SJCRH30 (cell line): ENCODE data around the gene SLC12A6. TPM values are rescaled to one million over a fixed set of nuclear protein-coding genes. Genes with fewer than 3 reads are reported as not detected.
"Not testable (repeated sequence)": the region's sequence is repeated elsewhere in the genome, so short reads cannot be mapped to it uniquely, and the experiment has no call there.

Source experiments
- DNase-seq, 2 experiments: peaks; one replicate each; pipeline ENCODE4 v3.0.0-alpha.2; 2015 to 2020
- H3K27ac ChIP-seq: fragments of 250-450 bp; sonication (Bioruptor Pico); 2 replicates; pipeline ENCODE4 v1.5.1; 2020; ENCODE audit warnings: mild to moderate bottlenecking, moderate library complexity
- H3K27me3 ChIP-seq: fragments of 250-450 bp; sonication (Bioruptor Pico); 2 replicates; pipeline ENCODE4 v1.5.1; 2020; ENCODE audit warnings: mild to moderate bottlenecking, moderate library complexity
- H3K36me3 ChIP-seq: fragments of 250-450 bp; sonication (Bioruptor Pico); 2 replicates; pipeline ENCODE4 v1.5.1; 2020; ENCODE audit warnings: mild to moderate bottlenecking, moderate library complexity
- H3K4me1 ChIP-seq: fragments of 250-450 bp; sonication (Bioruptor Pico); 2 replicates; pipeline ENCODE4 v1.5.1; 2020; ENCODE audit warnings: mild to moderate bottlenecking, moderate library complexity
- H3K4me3 ChIP-seq: fragments of 250-450 bp; sonication (Bioruptor Pico); 2 replicates; pipeline ENCODE4 v1.5.1; 2020; ENCODE audit warnings: mild to moderate bottlenecking, moderate library complexity
- H3K9me3 ChIP-seq: fragments of 250-450 bp; sonication (Bioruptor Pico); replicated peaks from 2 replicates; pipeline ENCODE4 v1.5.1; 2020; ENCODE audit warnings: mild to moderate bottlenecking, moderate library complexity
- total RNA-seq: library from RNA; depleted of rRNA; stranded (reverse); fragments of >200 nt; shearing (Covaris generic); gene quantifications from 2 replicates; pipeline ENCODE4 v1.2.3, GENCODE V29; 2014; rRNA removed

SLC12A6 gene
- total RNA-seq, result 9.3 and 10.7 TPM in 2 replicates

DNA sequence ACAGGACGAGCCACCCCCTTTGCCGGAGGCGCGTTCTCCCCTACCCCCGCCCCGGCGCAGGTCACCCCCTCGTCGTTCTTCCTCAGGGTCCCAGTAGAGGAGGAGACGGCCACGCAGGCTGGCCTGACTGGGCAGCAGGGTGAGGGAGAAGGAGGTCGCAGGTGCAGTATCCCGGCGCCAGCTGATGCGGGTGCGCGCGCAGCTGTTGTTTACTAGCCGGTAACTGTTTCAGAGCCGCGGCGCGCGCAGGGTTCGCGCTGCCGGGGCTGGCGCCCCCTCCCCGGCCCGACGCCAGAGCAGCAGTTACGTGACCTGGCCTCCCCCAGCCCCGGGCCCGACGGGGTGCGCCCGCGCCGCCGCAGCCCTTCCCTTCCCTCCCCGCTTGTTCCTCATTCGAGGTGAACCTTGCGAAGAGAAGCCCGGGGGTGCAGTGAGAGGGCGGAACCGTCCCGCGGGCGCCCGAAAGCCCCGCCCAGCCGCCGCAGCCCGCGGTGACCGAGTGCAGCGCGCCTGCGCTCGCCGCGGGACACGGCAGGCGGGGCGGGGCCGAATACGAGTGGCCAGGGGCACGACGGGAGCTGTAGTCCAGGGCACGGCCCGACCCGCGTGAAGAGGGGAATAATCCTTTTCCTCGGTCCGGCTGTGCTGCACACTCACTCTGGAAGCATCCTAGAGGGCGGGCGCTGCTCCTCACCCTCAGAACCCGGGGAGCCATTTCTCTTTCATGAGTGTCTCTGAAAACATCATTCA is at the start of gene SLC12A6:
SLC12A6 (minus strand) TSS at position 225 of the 750 bp plus-strand sequence. CDS start 1,101 bp downstream, outside the sequence.
- no peaks in the 10 kb centered on the region for H3K9me3 ChIP-seq
- H3K27me3 ChIP-seq, result no peaks in the 10 kb centered on the region
- peak; percentile 95 to 96 for DNase-seq
- peak within 1 kb of the TSS; percentile 65 for H3K27ac ChIP-seq
- H3K4me1 ChIP-seq, result no peaks in the 10 kb centered on the region
- peak within 1 kb of the TSS; percentile 98 for H3K4me3 ChIP-seq
- H3K36me3 ChIP-seq, result peaks cover 22% of the 10 kb centered on the region

DNA sequence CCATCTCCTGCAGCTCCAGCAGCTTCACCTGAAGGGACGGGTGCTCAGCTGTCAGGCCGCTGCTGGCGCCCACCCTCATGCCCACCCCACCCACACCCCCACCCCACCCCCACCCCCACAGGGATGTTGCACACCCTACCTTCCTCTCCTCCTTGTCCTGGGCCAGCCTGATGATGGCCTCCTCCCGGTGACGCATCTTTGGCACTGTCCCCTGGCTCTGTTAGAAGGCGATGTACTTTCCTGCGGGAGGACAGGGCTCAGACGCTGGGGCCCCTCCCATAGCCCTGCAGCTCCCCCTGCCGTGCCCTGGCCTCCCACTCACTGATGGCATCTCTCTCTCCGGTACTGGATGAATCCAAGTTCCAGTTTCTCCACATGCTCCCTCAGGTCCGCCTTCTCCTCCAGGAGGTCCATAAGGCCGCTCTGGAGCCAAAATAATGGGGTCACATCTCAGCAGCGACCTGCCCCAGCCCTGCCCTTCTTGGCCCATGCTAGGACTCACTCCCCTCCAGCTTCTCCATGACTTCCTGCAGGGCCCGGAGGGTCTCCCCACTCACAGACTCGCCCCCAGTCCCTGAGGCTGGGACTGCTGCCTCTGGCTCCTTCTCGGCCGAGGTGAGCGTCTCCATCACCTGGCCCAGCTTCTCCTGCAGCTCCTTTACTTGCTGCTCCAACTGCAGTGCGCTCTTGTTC is 44.4 kb upstream of the SLC12A6 start:
- not testable (repeated sequence) for H3K9me3 ChIP-seq, H3K4me1 ChIP-seq, H3K4me3 ChIP-seq, H3K36me3 ChIP-seq, H3K27me3 ChIP-seq, H3K27ac ChIP-seq, DNase-seq

DNA sequence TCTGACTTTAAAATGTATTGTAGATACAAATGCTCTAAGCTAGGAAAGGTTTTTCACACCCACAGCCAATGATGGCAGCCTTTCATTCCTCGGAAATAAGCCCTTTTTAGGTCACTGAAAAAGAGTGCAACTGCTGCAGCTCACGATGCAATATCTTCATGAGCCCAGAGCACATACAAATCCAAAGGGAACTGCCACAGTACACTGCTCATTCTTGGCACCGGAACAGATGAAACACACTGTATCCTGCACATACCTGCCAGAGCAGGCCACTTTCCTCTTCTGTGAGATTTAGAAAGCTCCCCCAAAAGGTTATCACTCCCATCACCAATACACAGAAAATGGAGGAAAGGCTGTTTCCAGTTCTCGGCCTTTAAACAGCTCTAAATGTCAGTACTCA is 42.9 kb upstream of the SLC12A6 start:
- H3K4me3 ChIP-seq, H3K9me3 ChIP-seq, DNase-seq, H3K4me1 ChIP-seq, H3K27ac ChIP-seq, H3K27me3 ChIP-seq, H3K36me3 ChIP-seq: not testable (repeated sequence)

DNA sequence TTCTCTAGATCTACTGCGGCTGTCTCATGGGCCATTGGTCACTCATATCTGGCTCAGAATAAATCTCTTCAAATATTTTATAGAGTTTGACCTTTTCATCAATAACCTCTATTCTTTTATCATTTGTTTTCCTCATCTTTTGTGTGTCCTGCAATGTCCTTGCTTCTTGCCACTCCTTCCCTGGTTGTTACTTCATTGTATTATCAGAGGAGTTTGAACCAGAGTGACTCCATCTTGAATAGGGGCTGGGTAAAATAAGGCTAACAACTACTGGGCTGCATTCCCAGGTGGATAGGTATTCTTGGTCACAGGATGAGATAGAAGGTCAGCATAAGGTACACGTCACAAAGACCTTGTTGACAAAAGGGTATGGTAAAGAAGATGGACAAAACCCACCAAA is 39.3 kb upstream of the SLC12A6 start:
- DNase-seq, result no peak
- Histone ChIP-seq H3K27me3 (no peaks in the 10 kb centered on the region), H3K4me1 (no peaks in the 10 kb centered on the region), H3K4me3 (no peak overlapping the region), H3K9me3 (no peaks in the 10 kb centered on the region), H3K36me3 (no peaks in the 10 kb centered on the region), H3K27ac (no peak overlapping the region)

DNA sequence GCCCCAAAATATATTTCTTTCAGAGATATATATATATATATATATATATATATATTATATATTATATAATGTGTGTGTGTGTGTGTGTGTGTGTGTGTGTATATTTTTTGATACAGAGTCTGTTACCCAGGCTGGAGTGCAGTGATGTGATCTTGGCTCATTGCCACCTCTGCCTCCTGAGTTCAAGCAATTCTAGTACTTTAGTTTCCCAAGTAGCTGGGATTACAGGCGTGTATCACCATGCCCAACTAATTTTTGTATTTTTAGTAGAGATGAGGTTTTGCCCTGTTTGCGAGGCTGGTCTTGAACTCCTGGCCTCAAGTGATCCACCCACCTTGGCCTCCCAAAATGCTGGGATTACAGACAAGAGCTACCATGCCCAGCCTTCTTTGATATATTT is 38.0 kb upstream of the SLC12A6 start:
- DNase-seq, H3K4me1 ChIP-seq, H3K27me3 ChIP-seq, H3K4me3 ChIP-seq, H3K27ac ChIP-seq, H3K9me3 ChIP-seq, H3K36me3 ChIP-seq: not testable (repeated sequence)

DNA sequence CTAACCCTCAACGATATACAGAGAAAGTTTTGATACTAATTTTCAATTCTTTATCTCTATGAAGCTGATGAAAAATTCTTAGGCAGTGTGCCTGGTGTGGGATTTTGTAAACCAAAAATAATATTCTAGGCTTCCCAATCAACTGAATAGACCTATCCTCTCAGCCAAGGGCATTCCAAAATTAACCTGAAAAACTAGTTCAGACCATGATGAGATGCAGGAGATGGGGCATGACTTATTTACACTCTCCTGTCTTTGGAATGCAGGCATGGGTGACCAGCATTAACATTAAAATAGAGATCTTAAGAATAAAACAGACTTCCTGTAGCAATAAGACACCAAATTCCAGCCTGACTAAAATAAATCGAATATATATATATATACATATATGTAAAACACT is 37.2 kb upstream of the SLC12A6 start:
- Histone ChIP-seq H3K9me3 (no peaks in the 10 kb centered on the region), H3K27me3 (no peaks in the 10 kb centered on the region), H3K4me3 (no peak overlapping the region), H3K4me1 (no peaks in the 10 kb centered on the region), H3K36me3 (no peaks in the 10 kb centered on the region), H3K27ac (no peak overlapping the region)
- DNase-seq, result no peak

DNA sequence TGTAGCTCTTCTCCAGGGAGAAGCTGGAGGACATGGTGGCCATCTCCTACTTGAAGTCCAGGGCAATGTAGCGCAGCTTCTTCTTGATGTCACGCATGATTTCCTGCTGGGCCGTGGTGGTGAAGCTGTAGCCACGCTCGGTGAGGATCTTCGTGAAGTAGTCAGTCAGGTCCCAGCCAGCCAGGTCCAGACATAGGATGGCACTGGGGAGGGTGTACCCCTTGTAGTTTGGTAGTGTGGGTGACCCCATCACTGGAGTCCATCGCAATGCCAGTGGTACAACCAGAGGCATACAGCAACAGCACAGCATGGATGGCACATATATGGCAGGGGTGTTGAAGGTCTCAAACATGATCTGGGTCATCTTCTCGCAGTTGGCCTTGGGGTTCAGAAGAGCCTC is 36.4 kb upstream of the SLC12A6 start:
- DNase-seq, result no peak
- H3K36me3 ChIP-seq, result no peaks in the 10 kb centered on the region
- H3K4me3 ChIP-seq, result no peak overlapping the region
- H3K27ac ChIP-seq, result no peak overlapping the region
- H3K9me3 ChIP-seq, result no peaks in the 10 kb centered on the region
- H3K27me3 ChIP-seq, result no peaks in the 10 kb centered on the region
- no peaks in the 10 kb centered on the region for H3K4me1 ChIP-seq

DNA sequence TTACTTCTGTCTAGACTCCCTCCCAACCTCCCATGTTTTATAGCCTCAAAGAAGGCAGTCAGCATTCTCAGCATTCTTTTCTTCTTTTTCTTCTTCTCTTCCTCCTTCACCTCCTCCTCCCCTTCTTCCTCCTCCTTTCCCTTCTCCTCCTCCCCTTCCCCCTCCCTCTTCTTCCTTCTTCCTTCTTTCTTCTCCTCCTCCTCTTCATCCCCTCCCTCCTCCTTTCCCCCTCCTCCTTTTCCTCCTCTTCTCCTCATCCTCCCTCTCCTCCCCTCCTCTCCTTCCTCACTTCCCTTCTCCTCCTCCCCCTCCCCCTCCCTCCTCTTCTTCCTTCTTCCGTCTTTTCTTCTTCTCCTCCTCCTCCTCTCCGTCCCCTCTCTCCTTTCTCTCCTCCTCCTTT is 33.1 kb upstream of the SLC12A6 start:
- H3K27ac ChIP-seq, result no peak overlapping the region
- H3K9me3 ChIP-seq, result no peaks in the 10 kb centered on the region
- no peaks in the 10 kb centered on the region for H3K36me3 ChIP-seq
- DNase-seq, result no peak
- no peaks in the 10 kb centered on the region for H3K27me3 ChIP-seq
- peaks cover 4% of the 10 kb centered on the region; the same call in 1 of the 2 replicates for H3K4me1 ChIP-seq
- H3K4me3 ChIP-seq, result no peak overlapping the region

DNA sequence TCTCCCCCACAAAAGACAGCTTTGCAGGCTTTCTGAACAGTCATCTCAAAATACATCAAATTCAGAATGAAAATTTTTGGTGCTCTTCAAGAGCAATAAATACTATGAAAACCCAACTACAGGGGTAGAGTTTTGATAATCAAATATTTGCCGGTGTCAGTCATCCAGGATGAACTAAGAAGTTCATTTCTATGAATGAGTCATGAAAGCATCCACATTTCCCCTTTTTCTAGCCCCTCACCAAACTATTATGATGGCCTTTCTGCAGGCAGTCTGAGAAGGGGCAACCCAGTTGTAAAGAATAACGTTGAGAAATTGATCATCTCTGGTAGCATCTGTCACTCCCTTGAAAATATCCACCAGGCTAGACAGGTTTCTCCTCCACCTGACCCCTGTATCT is 32.5 kb upstream of the SLC12A6 start:
- H3K9me3 ChIP-seq, result no peaks in the 10 kb centered on the region
- peaks cover 3% of the 10 kb centered on the region; the same call in 1 of the 2 replicates for H3K36me3 ChIP-seq
- peaks cover 6% of the 10 kb centered on the region; the same call in 1 of the 2 replicates for H3K4me1 ChIP-seq
- H3K4me3 ChIP-seq, result no peak overlapping the region
- no peaks in the 10 kb centered on the region for H3K27me3 ChIP-seq
- no peak overlapping the region for H3K27ac ChIP-seq
- no peak for DNase-seq

DNA sequence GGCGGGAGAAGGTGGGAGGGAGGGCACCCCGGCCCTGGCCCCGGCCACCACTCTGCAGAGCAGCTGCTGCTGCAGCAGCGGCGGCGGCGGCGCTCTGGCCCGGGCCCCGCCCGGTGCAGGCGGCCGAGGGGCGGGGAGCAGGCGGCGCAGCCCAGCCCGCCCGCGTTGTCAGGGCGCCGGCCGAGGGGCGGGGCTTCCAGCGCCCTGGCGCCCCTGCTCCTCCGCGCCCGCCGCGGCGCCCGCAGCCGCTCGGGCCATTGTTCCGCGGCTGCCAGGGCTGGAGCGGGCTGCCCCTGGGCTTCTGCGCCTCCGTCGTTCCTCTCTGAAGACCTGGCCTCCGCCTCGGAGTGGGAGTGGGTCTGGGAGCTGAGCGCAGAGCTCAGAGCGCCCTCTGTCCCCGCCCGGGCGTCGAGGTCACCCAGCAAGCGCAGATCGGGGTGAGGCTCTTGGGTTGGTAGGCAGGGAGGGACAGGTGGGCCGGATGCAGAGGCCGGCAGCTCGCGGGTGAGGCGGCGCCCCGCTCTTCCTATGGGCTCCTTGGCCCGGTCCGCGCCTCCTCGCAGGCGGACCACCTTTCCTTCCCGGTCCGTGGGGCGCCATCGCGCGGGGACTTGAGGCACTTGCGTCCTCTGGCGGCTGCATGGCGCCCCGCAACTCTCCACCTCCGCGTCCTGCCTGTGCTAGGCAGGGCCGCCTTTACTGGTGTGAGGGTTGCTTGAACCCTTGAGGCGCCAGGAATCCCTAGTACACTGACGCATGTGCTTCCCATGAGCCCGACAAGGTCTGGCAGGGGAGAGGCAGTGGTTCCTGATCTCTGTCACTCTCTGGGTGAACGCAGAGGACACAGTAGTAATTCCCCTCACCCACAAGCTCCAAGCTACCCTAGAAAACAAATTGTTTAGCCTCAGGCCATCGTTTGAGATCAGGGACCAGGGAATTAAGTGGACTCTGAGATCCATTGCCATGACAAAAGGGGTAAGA is 29.8 kb upstream of the SLC12A6 start, which contains the start of gene LPCAT4:
LPCAT4 (minus strand) TSS at position 96 of the 981 bp plus-strand sequence. CDS start 96 bp downstream, outside the sequence.
- Histone ChIP-seq H3K36me3 (peaks cover 7% of the 10 kb centered on the region), H3K27me3 (no peaks in the 10 kb centered on the region), H3K4me3 (peak within 1 kb of the TSS; percentile 84), H3K4me1 (peaks cover 6% of the 10 kb centered on the region; the same call in 1 of the 2 replicates), H3K27ac (peak within 1 kb of the TSS; percentile 92), H3K9me3 (no peaks in the 10 kb centered on the region)
- DNase-seq, result peak; percentile 89 to 91

DNA sequence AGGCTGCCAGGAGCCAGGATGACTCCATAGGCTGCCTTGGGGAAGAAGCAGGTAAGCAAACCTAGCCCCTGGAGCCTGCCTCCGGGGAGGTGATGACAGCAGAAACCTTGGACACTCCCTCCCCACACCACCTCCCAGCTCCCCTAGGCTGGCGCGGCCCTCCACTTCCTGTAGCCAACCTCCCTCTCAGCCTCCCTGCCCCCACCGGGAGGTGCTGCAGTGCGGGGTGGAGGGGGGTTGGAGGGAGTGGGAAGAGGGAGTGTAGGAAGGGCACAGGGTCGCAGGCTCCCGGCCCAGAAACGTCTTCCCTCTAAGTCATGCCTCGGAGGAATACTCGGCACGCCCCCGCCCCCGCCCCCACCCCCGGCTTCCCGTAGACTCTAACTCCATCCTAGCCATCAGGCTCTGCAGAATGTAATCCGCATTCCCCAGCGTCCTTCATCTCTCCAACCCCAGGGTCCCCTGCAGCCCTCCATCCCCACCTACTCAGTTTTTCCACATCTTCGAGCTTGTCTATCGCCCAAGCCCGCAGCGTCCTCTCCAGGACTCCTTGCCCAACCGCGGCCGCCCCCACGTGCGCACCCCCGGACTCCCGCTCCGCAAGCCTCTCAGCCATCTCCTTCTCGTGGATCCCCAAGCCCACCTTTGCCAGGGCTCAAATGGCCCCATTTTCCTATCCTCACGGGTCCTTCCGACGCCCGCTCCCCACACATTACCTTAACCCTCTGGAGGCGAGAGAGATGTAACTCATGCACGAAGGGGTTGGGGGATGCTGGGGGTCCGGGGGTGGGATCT is 28.9 kb upstream of the SLC12A6 start:
- H3K27me3 ChIP-seq, result no peaks in the 10 kb centered on the region
- H3K36me3 ChIP-seq, result peaks cover 7% of the 10 kb centered on the region
- H3K4me3 ChIP-seq, result peak overlapping the region; percentile 84
- peaks cover 6% of the 10 kb centered on the region; the same call in 1 of the 2 replicates for H3K4me1 ChIP-seq
- H3K9me3 ChIP-seq, result no peaks in the 10 kb centered on the region
- peak; percentile 73 to 75 for DNase-seq
- peak overlapping the region; percentile 80 for H3K27ac ChIP-seq

DNA sequence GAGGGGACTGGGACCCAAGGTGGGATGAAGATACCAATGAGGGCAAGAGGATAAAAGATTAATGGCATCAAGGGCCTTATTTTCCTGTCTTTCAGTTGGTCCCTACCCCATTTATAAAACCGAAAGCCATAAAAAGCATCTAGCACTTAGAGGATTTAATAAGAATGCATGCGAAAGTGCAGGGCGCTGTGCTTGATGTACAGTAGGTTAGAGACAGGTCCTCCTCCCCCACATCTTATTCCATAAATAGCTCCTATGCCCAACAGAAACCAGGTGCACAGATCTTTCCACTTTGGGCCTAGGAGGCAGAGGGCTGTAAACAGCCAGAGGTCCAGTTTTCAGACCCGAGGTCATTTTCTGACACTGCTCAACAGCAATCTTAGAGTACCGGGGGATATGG is 28.3 kb upstream of the SLC12A6 start:
- no peak for DNase-seq
- Histone ChIP-seq H3K36me3 (peaks cover 7% of the 10 kb centered on the region), H3K27me3 (no peaks in the 10 kb centered on the region), H3K9me3 (no peaks in the 10 kb centered on the region), H3K4me1 (peaks cover 6% of the 10 kb centered on the region; the same call in 1 of the 2 replicates), H3K27ac (no peak overlapping the region), H3K4me3 (peak overlapping the region; percentile 84)

DNA sequence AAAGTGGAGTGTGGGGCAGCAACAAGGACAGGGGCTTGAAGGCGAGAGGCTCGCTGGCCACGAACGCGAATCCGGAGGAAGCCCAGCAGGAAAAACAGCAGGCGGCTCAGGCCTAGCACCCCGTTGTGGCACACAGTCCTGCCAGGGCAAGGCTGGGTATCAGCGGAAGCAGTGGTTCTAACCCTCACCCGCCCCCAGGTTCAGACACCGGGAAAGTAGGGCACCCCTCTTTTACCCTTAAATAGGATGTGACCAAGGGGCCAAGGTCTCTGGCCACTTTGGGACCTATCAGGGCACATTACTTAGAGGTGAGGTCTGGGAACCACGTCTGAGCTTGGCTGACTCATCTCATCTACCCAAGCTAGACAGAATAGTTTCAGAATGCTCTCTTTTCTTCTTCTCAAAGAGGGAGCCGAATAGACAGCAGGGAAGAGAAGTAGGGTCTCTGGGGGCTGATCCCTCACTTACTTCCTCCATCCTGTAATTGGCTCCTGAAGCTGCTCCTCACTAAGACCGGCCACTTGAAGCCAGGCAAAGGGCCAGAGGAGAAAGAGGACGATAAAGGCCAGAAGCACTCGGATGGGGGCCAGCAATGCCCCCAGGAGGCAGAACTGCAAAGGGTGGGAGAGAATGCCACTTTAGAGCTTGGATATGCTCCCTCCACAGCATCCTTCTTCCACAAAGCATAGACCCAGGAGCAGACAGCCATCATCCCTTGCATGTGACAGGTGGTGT is 27.7 kb upstream of the SLC12A6 start:
- Histone ChIP-seq H3K9me3 (no peaks in the 10 kb centered on the region), H3K36me3 (peaks cover 7% of the 10 kb centered on the region), H3K27me3 (no peaks in the 10 kb centered on the region), H3K27ac (no peak overlapping the region), H3K4me3 (no peak overlapping the region; the same call in 1 of the 2 replicates), H3K4me1 (peaks cover 6% of the 10 kb centered on the region; the same call in 1 of the 2 replicates)
- no peak for DNase-seq
